Subcutaneous abdominal adipose tissue (tissue), 5 donors: ENCODE data around the gene QSOX2.

ENCODE experiments used
- H3K27ac ChIP-seq: one replicate; pipeline ENCODE4 v1.7.0; 2013; ENCODE audit warnings: low read depth, mild to moderate bottlenecking, inconsistent platforms, low read length, moderate library complexity
- H3K27me3 ChIP-seq, 5 donors: one replicate each; pipeline ENCODE4 v1.7.0; 2013; ENCODE audit warnings: low read length in 5 of 5, inconsistent platforms in 1 of 5; ENCODE audit not compliant: control insufficient read depth in 5 of 5, insufficient read depth in 4 of 5
- H3K36me3 ChIP-seq, 5 donors: one replicate each; pipeline ENCODE4 v1.7.0; 2013; ENCODE audit warnings: low read length in 5 of 5; ENCODE audit not compliant: control insufficient read depth in 5 of 5, insufficient read depth in 5 of 5
- H3K4me1 ChIP-seq, 5 donors: one replicate each; pipeline ENCODE4 v1.7.0; 2013; ENCODE audit warnings: low read length in 5 of 5, mild to moderate bottlenecking in 3 of 5, moderate library complexity in 1 of 5; ENCODE audit not compliant: control insufficient read depth in 5 of 5, insufficient read depth in 5 of 5
- H3K4me3 ChIP-seq, 5 donors: one replicate each; pipeline ENCODE4 v1.7.0; 2013; ENCODE audit warnings: low read length in 5 of 5, low read depth in 1 of 5
- H3K9ac ChIP-seq, 5 donors: one replicate each; pipeline ENCODE4 v1.7.0; 2013; ENCODE audit warnings: low read length in 5 of 5, mild to moderate bottlenecking in 4 of 5, moderate library complexity in 3 of 5
- H3K9me3 ChIP-seq, 5 donors: one replicate each; pipeline ENCODE4 v1.7.0; 2013; ENCODE audit warnings: low read length in 5 of 5; ENCODE audit not compliant: control insufficient read depth in 5 of 5
- donor health status: healthy.
- donor health status: healthy.
- donor health status: healthy.
- donor health status: healthy.
- donor health status: healthy.

The QSOX2 gene

DNA sequence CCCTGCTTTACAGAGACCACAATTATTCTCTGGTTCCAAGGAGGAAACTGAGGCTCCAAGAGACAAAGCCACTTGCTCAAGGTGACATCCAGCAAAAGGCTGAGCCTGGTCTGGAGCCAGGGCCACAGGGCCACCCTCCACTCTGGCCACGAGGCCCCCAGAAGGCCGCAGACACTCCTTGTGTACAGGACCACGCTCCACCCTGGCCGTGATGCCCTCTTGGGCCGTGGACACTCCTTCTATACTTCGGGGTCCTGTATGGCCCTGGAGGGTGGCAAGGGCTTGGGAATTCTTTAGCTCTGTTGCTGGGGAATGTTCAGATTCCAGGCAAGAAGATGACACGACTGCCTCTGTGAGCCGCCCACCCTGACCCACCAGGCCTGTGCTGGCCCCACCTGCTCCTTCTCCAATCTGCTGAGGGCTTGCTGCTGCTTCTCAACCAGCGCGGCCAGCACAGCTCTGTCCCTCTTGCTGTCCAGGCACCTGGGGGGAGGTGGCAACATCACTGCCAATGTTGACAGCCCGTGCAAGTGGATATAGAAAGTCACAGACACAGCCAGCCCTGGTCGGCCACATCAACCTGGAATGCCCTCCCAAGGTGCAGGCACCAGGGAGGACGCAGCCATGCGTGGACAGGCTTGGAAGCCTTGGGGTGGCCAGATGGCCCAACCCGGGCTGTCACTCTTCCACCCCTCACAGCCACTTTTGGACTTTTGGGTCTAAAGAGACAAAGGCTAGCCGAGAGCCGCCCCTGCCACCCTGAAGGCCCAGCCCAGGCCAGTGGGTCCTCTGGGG, 20.1 kb upstream of the QSOX2 start:
- H3K36me3 ChIP-seq = no peaks in the 10 kb centered on the region
- H3K9ac ChIP-seq = no peak overlapping the region
- peaks cover 0 to 7% (median 7%) of the 10 kb centered on the region in 5 donors for H3K4me1 ChIP-seq
- no peak overlapping the region for H3K4me3 ChIP-seq
- peaks cover 3 to 24% (median 10%) of the 10 kb centered on the region in 5 donors for H3K27me3 ChIP-seq
- H3K9me3 ChIP-seq = no peaks in the 10 kb centered on the region
- H3K27ac ChIP-seq = no peak overlapping the region

- no peak overlapping the region for H3K27ac ChIP-seq
- peaks cover 3 to 25% (median 15%) of the 10 kb centered on the region in 5 donors for H3K27me3 ChIP-seq
- no peak overlapping the region for H3K9ac ChIP-seq
- H3K36me3 ChIP-seq = no peaks in the 10 kb centered on the region
- H3K9me3 ChIP-seq = no peaks in the 10 kb centered on the region
- H3K4me1 ChIP-seq = peaks cover 0 to 7% (median 7%) of the 10 kb centered on the region in 5 donors
- no peak overlapping the region for H3K4me3 ChIP-seq
These were observed 19.1 kb upstream of the QSOX2 start for GRCh38 chr9:136264441-136265405.

DNA sequence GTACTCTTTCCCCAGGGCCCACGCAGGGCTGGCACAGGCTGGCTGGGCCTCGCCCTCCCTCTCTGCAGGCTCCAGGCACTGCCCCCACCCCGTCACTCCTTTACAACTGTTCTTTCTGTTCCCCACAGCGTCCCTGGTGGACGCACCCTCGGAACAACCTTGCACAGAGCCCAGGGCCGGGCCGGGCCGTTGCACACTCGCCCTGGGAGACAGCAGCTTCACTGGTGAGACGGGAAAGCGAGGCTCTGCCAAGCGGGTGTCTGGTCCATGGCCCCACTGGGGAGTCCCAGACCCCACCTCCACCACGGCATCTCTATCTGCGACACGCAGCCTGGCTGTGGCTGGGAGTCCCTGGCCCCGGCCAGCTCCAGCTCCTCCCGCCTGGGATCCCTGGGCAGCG, 18.4 kb upstream of the QSOX2 start:
- Histone ChIP-seq H3K9ac (no peak overlapping the region), H3K27me3 (peaks cover 3 to 28% (median 15%) of the 10 kb centered on the region in 5 donors), H3K4me3 (no peak overlapping the region), H3K36me3 (no peaks in the 10 kb centered on the region), H3K27ac (no peak overlapping the region), H3K9me3 (no peaks in the 10 kb centered on the region), H3K4me1 (peaks cover 0 to 7% (median 7%) of the 10 kb centered on the region in 5 donors)

GRCh38 chr9:136262671-136263178, 17.1 kb upstream of the QSOX2 start:
- no peaks in the 10 kb centered on the region for H3K9me3 ChIP-seq
- no peak overlapping the region for H3K27ac ChIP-seq
- peaks cover 3 to 28% (median 14%) of the 10 kb centered on the region in 5 donors for H3K27me3 ChIP-seq
- H3K9ac ChIP-seq = no peak overlapping the region
- peaks cover 0 to 5% (median 5%) of the 10 kb centered on the region in 5 donors for H3K4me1 ChIP-seq
- no peaks in the 10 kb centered on the region for H3K36me3 ChIP-seq
- no peak overlapping the region for H3K4me3 ChIP-seq

GRCh38 chr9:136261686-136262430, 16.2 kb upstream of the QSOX2 start:
- no peaks in the 10 kb centered on the region for H3K9me3 ChIP-seq
- no peaks in the 10 kb centered on the region for H3K4me1 ChIP-seq
- no peak overlapping the region for H3K9ac ChIP-seq
- H3K27ac ChIP-seq = no peak overlapping the region
- no peaks in the 10 kb centered on the region for H3K36me3 ChIP-seq
- peaks cover 3 to 31% (median 14%) of the 10 kb centered on the region in 5 donors for H3K27me3 ChIP-seq
- H3K4me3 ChIP-seq = no peak overlapping the region

DNA sequence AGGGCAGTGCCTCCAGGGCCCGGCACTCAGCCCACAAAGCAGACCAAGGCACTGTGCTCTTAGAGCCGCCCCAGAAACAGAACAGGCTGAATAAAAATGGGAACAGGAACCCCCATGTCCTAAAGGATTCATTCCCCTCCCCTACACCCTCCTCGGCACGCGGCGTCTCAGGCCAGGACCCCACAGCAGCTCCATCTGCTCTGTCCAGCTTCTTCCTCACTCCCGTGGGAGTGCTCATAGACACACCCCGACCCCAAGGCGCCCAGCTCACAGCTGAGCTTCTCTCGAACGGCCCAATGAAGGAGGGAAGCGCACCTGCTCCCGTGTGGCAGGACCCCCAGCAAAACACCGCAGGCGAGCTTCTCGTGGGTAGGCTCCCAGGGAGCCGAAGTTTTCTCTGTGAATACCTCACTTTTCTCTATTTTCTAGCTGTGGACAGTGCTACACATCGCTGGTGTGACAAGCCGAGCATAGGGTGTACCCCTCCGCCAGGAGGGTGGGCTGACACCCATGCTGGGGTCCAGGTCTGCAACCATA, 15.4 kb upstream of the QSOX2 start:
- Histone ChIP-seq H3K4me3 (no peak overlapping the region), H3K9ac (no peak overlapping the region), H3K27ac (no peak overlapping the region), H3K9me3 (no peaks in the 10 kb centered on the region), H3K27me3 (peaks cover 3 to 37% (median 17%) of the 10 kb centered on the region in 5 donors), H3K36me3 (no peaks in the 10 kb centered on the region), H3K4me1 (no peaks in the 10 kb centered on the region)

- H3K27ac ChIP-seq = no peak overlapping the region
- H3K4me3 ChIP-seq = no peak overlapping the region
- no peak overlapping the region for H3K9ac ChIP-seq
- no peaks in the 10 kb centered on the region for H3K36me3 ChIP-seq
- no peaks in the 10 kb centered on the region for H3K4me1 ChIP-seq
- peaks cover 3 to 39% (median 20%) of the 10 kb centered on the region in 5 donors for H3K27me3 ChIP-seq
- no peaks in the 10 kb centered on the region for H3K9me3 ChIP-seq
These were observed 14.9 kb upstream of the QSOX2 start for GRCh38 chr9:136260521-136260920.

- peaks cover 0 to 6% (median 6%) of the 10 kb centered on the region in 5 donors for H3K4me1 ChIP-seq
- no peak overlapping the region for H3K9ac ChIP-seq
- no peak overlapping the region for H3K27ac ChIP-seq
- H3K4me3 ChIP-seq = no peak overlapping the region
- peaks cover 3 to 42% (median 21%) of the 10 kb centered on the region in 5 donors for H3K27me3 ChIP-seq
- no peaks in the 10 kb centered on the region for H3K9me3 ChIP-seq
- no peaks in the 10 kb centered on the region for H3K36me3 ChIP-seq
These were observed 14.2 kb upstream of the QSOX2 start for GRCh38 chr9:136259836-136260235.

DNA sequence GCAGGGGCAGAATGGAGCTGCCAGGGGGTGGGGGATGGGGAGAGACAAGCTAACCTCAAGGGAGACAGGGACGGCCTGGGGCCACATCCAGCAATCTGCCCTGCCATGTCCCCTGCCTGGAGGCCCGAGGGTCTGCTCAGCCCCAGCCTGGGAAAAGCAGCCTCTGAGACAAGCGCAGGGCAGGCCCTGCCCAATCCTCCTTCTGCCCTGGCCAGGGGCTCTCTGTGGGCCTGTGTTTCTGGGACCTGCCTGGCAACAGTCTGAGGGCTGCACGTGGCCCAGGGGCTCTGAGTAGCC, 13.9 kb upstream of the QSOX2 start:
- H3K9ac ChIP-seq = no peak overlapping the region
- peaks cover 0 to 10% (median 9%) of the 10 kb centered on the region in 5 donors for H3K4me1 ChIP-seq
- H3K27me3 ChIP-seq = peaks cover 3 to 42% (median 22%) of the 10 kb centered on the region in 5 donors
- no peak overlapping the region for H3K27ac ChIP-seq
- H3K4me3 ChIP-seq = no peak overlapping the region
- no peaks in the 10 kb centered on the region for H3K36me3 ChIP-seq
- H3K9me3 ChIP-seq = no peaks in the 10 kb centered on the region
